Transverse colon (tissue), 3 donors: ENCODE results near the gene KRTAP29-1.

ENCODE experiments used
- CTCF ChIP-seq, 5 experiments: fragments of 200-600 bp in 3 of 5; fragments of 450-650 bp in 2 of 5; sonication (generic) in 3 of 5; IDR thresholded peaks; 1 replicate in 2 of 5; 2 replicates in 3 of 5; pipeline ENCODE4 v1.5.1; 2016 to 2017; ENCODE audit warnings: antibody characterized with exemption in 5 of 5, inconsistent platforms in 3 of 5, mild to moderate bottlenecking in 2 of 5, moderate library complexity in 1 of 5
- EP300 ChIP-seq: sonication (generic); formaldehyde crosslinking; IDR thresholded peaks from one replicate; pipeline ENCODE4 v1.6.1; 2017; ENCODE audit warnings: antibody characterized with exemption, low read depth
- POLR2A ChIP-seq: fragments of 450-650 bp; IDR thresholded peaks from one replicate; pipeline ENCODE4 v1.6.1; 2016; ENCODE audit warnings: antibody characterized with exemption, mild to moderate bottlenecking, moderate library complexity

- TF ChIP-seq POLR2A (no peak), CTCF (IDR thresholded peaks at IDR 0.05) (no peak), EP300 (no peak)
Observed at GRCh38 chr17:41326173-41327145, 23.8 kb upstream of the KRTAP29-1 start.
